HG03045 (cell line): ENCODE measurements around the gene EML6.

Experiments
- ATAC-seq: cut with Tn5 transposase; IDR thresholded peaks from one replicate; pipeline ENCODE4 v1.9.1; 2021; ENCODE audit warnings: mild to moderate bottlenecking, moderate library complexity; ENCODE audit not compliant: unreplicated experiment

The EML6 gene

DNA sequence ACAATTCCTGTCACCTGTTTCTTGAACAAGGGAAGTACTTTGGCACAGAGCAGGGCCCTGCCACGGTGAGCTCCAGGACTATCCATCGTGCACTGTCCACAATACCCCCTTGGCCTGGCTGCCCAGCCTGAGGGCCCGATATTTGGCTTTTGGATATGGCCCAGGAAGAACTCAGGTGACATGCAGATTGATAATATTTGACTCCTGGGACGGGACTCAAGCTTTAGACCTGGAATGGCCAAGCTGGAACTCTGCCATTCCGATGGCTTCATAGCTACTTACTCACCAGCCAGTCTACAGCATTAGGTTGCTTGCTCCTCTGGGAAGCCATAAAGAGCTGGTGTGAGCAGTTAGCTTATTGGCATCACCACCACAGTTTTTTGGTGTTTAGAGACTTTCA lies 26.6 kb downstream of the EML6 start:
- ATAC-seq: no peak

DNA sequence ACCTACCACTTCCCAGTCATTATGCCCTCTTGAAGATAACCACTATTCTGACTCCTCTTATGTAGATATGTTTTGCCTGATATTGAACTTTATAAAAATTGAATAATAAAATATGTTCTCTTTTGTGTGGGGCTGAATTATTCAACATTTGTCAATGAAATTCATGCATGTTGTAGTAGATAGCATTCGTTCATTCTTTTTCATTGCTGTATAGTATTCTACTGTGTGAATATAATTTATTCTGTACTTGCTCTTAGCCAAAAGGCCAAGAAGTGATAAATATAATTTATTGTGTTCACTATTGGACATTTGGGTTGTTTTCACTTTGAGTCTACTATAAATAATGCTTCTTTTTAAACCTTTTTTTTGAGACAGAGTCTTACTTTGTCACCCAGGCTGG lies 29.0 kb downstream of the EML6 start:
- no peak for ATAC-seq

DNA sequence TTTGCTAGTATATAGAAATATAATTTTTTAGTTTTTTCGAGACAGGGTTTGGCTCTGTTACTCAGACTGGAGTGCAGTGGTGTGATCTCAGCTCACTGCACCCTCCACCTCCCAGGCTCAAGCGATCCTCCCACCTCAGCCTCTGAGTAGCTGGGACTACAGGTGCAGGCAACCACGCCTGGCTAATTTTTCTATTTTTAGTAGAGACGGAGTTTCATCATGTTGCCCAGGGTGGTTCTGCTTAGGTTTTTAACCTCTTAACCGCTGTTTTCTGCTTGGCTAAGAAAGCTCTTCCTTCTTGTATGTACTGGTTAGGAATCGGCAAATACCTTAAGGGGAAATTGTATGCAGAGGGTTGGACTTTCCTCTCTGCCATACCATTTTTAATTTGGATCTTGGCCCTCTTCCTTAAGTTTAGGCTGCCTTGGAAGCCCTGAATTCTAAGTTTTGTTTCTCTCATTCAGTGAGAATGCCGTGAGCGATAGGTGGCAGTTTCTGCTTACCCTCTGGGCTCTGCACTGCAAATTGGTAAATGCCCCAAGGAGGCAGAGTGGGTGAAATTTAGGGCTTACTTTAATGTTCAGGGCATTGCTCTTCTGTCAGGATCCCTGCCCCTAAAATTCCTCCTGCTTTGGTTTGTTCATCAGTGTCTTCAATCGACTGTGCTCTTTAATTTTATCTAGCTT lies 32.3 kb downstream of the EML6 start:
- peak; percentile 76 for ATAC-seq

DNA sequence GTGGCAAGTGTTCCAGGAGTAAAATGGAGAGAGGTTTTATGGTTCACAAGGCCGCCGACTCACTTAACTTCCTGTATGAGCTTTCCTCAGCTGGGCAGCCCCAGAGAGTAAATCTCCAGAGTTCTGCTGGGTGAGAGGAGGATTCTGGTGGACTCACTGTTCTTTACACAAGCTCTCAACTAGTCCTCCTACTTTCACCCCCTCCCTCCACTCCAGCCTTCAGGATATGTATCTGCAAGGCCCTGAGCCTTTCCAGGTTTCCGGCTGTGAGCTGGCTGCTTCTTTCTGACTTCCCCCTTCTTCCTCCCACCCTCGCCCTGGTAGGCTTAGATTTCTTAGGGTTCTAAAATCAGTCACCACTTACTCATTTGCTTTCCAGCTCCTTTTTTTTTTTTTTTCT lies 34.0 kb downstream of the EML6 start:
- no peak for ATAC-seq

DNA sequence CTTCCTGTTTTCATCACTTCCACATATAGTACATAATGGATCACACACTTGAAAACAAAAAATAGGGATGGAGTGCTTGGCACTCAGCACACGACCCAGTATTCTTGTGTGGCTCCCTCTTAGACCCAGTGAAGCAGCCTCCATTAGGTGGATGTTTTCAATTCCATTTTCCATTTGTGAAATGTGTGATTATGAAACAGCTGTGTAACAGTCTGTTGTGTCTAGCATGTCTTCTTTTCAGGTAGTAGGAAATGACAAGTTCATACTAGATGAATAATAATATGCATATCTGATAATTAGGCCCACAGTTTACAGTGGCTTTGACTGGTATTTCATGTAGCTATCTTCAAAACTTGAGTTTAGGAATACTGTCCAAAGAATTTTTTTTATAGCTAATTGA lies 35.5 kb downstream of the EML6 start:
- no peak for ATAC-seq

DNA sequence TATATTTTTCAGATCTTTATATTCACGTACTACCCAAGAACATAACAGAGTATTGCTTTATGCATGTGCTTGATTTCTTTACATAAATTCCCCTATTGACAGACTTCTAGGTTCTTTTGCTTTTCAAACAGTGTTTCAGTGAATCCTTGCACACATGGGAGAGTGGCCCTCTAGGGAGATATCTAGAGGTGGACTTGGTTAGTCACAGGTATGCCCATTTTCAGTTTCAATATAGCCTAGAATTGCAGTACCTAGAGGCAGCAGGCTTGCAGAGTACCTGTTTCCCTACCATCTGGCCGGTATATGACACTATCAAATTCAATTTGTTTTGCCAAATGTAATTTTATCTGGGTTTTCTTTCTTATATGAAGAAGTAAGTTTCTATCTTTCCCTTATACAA lies 36.8 kb downstream of the EML6 start:
- ATAC-seq: no peak

DNA sequence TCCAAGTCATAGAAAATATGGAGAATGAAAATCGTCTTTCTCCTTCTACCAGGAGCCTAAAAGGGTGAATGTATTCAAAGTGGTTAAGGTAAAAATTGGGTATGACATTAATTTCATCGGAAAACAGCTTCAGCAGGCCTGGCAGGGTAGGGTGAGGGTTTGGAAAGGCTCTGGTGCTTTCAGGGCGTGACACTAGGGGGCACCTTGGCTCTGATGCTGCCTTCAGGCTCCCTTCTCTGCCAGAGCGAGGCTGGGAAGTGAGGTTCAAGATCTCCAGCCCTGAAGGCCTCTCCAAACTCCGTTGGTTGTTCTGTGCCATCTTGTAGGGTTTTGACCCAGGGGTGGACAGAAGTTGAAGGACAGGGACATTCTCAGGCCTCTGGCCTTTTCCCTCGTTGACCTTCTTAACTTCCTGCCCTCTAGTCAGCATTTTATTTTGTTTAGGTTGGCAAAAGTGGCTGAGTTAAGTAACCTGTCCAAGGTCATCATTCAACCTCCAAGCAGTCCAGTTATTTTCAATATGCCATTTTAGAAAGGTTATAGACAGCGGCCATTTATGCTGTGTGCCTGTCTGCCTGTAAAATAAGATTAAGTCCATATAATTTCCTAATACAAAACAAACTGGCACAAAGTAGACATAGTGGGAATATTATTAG lies 40.3 kb downstream of the EML6 start:
- ATAC-seq: no peak

DNA sequence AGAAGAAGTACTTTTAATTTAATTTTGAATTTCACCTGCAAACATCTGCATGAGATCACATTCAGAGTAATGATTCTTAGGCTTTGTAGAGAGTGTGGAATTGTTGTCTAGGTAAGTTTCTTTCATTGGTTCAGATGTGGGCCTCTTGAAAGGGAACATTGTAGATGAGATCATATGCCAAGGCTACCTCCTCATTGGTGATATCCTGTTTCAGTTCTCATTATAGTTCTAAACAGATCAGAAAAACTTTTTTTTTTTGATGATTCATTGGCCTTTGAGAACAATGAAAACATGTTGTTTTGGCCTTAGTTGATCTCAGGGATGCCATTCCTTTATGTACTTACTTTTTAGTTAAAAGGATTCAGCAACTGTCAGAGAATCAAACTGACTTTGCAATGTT lies 44.5 kb downstream of the EML6 start:
- no peak for ATAC-seq

DNA sequence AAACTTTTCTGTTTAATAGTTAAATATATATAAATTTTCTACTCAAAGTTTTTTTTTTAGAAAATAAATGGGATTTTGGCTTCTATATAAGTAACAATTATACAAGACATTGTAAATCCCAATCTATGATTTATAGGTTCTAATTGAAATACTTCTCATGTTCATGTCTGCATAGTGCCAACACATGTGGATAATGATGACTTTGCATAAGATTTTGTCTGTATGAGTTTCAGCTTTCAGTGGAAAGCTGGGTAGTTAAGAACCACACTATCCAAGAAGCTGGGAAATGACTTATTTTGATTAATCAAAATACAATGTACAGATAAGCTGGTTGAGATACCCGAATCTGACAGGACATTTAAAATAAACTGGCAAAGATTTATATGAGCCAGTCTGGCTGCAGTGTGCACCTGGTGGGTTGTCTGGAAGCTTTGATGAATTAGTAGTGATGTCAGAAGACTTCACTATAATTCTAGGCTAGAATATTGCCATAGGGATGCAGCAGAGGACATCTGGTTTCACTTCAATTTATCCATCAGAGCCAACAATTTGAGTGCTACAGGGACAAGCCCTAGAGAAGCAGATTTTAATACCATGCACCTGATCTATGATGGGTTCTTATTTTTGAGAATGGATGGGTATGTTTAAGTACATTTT lies 45.4 kb downstream of the EML6 start:
- ATAC-seq: no peak

DNA sequence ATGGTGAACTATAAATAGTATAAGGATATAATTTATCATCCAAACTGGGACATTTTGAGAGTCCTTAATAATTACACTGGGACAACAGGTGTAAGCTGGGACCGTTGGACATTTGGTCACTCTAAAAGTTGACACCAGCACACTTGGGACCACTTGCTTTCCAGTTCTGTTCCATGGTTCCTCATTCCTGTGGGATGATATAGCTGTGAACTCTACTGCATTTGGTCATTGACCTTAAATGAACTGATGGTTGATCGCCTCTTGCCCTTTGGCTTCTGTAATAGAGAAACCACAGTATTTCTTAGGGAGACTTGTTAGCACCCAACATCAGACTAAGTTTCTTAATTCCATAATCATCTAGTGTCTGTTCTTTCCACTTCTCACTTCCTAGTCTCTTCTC lies 46.7 kb downstream of the EML6 start:
- ATAC-seq: no peak

DNA sequence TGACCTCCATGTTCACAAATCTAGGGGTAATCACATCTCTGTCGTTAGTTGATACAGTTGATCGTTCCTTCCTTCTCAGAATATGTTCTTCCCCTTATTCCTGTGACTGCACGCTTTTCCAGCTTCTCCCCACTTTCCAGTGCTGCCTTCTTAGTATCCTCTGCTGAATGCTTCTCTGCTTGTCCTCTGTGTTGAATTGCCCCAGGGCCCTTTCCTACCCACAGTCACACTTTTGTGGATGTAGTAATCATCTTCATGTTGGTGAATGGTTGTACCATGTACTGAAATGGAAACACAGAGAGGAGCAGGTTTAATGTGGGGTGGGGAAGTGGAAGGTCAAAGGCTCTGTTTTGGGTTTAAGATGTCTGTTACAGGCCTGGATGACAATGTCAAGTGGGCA lies 47.2 kb downstream of the EML6 start:
- ATAC-seq: no peak

DNA sequence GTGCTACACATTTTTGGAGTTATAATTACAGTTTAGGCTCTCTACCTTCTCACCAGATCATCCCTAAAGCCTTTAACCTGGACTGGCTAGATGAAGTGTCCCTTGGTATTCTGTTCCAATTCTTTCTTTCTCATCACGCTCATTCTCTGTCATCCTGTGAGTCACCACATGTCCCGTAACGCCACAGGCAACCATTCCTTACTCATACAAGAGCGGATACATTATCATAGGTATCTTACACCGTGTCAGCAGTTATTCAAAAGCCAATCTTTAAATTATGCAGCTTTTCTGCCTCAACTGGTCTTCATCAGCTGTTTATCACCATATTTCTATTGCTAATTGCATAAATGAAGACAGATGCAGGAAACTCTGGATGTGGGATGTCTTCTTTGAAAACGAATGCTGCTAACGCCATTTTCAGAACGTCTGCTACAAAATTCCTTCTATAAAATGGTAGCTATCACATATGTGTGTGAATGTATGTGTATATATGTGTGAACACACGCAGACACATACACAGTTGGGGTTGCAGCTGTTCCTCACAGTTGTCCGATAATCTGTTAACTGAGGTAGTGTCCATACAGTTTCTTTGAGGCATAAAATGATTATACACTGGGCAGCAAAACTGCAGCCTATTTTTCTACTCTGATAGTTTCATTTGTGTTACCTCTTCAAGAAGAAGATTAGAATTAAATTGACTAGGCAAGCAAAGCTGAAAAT lies 47.9 kb downstream of the EML6 start:
- no peak for ATAC-seq

DNA sequence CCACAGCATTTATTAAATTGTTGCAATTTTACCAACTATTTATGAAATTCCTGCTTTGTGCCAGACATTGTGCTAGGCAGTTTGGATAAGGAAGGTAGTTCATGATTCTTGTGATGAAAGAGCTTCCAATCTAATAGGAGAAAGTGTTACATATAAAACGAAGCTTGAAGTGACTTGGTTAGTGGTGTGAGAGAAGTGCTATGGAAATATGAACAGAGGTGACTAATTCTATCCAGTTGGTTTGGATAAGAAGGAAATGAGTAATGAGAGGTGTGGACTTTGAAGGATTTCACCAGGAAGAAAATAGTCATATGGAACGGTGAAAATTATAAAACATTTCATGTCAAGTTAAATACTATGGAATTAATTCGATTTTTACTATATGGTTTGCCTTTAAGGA lies 48.6 kb downstream of the EML6 start:
- no peak for ATAC-seq

DNA sequence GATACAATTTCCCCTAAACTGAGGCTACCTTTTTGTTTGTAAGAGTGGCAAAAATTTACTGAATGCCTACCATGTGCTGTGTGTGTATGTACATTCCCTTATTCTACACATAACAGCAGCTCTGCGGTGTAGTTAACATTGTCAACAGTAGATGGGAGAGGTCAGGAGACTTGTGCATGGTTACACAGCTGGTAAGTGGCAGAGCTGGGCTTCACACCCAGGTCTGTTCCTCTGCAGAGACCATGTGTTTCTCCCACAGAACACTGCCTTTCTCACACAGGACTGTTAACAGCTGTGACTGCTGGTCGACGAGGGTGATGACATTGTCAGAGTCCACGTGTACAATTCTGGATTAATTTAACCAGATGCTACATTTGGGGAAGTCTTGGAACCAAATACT lies 49.1 kb downstream of the EML6 start:
- ATAC-seq: no peak

DNA sequence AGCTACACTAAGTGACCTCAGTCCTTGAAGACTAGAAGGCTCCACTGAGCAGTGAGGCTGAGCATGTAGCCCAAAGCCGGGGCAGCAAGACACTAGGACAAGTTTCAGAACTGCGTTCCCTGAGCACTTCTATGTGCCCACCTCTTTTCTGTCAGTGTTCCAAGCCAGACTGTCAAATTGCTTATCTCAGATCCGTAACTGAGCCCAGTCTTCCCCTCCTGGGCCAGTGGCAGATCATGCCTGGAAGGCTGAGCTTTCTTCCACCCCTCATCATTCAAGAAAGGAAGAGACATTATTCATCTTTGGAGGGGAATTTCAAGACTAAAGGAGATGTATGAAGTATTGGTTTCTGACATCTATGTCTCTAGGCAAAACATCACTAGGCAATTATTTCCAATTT lies 49.8 kb downstream of the EML6 start:
- no peak for ATAC-seq

DNA sequence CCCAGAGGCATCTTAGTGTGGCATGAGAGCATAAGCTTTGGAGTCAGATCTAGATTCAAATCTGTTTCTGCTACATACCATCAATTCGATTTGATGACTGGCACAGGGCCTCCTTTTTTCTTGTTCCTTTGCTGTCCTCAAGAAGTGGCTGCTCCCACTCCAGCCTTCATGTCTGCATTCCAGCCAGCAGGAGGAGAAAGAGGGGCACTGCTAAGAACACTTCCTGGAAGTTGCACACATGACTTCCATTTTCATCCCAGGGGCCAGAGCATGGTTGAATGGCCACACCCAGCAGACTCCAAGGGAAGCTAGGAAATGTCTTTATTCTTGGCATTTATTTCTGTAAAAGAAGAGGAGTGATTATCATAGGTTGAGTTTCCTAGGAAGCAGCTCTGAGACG lies 50.4 kb downstream of the EML6 start:
- no peak for ATAC-seq

DNA sequence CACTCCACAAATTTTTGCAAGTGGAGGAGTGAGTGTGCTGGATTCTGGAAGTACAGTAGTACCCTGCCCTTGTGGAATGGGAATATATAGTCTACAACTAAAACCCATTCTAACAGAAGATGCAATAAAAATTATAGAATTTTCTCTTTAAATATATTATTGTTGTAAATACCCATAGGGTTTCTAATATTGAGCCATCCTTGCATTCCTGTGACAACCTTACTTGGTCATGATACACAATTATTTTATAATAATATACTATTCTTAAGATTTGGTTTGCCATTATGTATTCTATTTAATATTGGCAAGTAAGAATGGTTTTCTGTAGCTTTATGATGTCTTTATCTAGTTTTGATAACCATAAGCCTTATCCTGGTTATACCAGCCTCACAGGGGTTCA lies 52.2 kb downstream of the EML6 start:
- ATAC-seq: no peak

DNA sequence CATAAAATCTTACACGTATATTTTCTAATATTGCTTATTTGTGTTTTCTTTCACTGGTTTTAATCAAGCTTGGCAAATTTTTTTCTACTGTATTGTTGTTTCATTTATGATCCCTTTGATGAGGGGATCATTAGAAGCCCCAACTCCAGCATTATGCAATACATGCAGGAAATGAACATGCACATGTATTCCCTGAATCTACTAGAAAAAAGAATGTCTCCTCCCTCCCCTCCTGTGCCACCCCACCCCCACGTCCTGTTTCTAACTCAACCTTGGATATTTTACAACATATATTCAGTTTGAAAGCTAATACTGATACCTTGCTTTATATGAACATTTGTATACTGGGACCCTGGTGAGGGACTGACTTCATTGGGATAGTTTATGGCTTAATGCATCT lies 53.0 kb downstream of the EML6 start:
- no peak for ATAC-seq

DNA sequence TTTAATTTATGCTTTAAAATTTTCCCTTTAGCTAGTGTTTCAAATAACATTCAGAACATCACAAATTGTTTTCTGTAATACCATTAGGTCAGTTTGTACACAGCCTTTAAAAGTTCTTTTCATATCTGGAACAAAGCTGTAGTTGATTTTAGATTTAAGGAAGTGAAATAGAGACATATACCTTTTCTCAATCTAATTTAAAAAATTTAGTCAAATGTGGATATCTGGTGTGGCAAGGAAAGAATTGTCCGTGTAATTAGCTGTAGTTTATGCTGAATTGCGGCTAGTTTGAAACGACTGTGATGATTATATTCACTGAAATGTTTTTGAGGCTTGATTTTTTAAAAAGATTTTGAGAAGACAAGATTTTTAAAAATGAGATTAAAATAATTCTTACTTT lies 59.9 kb downstream of the EML6 start:
- no peak for ATAC-seq

DNA sequence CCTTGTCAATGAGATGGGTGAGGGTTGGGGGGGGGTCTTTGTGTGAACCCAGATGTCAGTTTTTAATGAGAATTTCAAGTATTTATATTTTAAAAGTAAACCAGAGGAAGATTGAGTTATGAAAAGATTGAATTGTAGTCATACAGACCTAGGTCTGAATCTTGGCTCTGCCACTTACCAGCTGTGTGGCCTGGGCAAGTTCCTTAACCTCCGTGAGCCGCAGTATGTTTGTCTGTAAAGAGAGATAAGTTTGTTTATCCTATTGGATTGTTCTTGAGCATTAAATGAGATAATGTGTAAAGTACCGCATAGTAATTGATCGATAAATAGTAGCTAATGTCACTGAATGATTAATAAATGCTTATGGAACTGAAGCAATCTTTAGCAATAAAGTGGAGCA lies 63.8 kb downstream of the EML6 start:
- no peak for ATAC-seq

DNA sequence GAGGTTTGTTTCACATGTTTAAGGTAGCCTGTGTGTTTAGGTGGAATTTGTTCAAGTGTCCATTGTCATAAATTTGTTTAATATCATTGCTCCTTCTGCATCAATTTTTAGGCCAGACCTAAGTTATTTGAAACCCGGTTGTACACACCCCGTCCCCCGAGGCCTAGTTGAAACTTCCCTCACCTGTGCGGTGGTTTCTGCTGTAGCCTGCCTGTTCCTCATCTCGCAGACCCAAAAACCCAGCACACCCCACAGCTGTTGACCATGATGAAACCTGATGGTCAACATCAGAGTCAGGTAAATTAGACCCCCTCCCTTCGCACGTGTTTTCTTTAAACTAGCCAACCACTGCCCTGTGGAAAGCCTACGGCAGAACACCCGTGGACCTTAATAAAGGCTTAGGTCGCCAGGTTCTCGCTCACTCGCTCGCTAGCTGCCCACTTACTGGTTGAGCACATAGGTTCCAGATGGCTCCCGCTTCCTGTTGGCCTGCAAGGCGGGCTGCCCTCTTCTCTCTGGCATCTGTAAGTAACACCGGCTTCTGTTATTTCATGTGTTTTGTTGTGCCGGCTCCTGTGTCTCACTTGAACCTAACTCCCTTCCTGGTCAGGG lies 64.4 kb downstream of the EML6 start:
- no peak for ATAC-seq
